HG03135 (cell line): ENCODE results near the gene KAT8.
"Not testable (repeated sequence)": the region's sequence is repeated elsewhere in the genome, so short reads cannot be mapped to it uniquely, and the experiment has no call there.

ENCODE experiments used
- ATAC-seq: cut with Tn5 transposase; IDR thresholded peaks from one replicate; pipeline ENCODE4 v1.9.1; 2021; ENCODE audit warnings: mild to moderate bottlenecking, moderate library complexity; ENCODE audit not compliant: unreplicated experiment

KAT8 gene

DNA sequence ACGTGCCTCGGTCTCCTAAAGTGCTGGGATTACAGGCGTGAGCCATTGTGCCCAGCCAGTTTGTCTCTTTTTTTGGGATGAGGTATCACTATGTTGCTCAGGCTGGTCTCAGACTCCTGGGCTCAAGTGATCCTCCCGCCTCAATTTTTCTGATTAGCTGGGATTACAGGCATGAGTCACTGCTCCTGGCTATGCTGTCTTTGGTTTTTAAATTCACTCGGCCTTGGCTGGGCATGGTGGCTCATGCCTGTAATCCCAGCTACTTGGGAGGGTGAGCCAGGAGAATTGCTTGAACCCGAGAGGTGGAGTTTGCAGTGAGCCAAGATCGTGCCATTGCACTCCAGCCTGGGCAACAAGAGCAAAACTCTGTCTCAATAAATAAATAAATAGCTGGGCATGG is 27.0 kb downstream of the KAT8 start:
- not testable (repeated sequence) for ATAC-seq

DNA sequence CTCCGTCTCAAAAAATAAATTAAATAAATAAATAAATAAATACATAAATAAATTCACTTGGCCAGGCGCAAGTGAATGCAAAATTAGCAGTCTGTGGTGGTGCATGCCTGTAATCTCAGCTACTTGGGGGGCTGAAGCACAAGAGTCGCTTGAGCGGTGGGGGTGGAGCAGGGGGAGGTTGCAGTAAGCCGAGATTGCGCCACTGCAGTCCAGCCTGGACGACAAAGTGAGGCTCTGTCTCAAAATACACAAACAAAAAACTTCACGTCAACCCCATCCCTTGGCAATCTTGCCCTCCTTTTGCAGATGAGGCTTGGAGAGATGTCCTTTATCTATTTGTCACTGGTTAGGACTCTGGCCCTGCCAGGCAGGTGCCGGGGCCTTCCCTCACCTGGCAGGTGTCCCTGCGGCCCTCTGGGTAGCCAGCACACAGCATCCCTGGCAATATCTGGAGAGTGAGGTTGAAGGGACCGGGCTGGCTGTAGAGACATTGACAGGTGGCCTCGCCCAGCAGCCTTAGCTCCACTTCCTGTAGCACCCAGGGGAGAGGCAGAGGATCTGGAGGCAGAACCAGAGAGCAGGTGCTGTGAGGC is 28.0 kb downstream of the KAT8 start:
- no peak for ATAC-seq

DNA sequence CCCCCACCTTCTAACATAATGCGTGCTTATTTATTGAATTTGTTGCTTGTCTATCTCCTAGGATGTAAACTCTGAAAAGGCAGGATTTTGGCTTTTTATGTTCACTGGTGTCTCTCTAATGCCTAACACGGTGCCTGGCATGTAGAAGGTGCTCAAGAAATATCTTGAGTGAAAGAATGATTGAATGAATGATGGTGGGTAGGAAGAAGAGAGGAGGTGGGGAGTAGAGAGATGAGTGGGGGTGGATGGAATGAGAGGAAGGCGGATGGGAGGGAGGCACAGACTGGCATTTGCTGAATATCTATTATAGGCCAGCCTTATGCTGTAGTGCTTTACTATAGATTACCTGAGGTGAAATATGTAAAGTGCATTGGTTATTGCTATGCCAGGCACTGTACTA is 30.1 kb downstream of the KAT8 start:
- no peak for ATAC-seq

DNA sequence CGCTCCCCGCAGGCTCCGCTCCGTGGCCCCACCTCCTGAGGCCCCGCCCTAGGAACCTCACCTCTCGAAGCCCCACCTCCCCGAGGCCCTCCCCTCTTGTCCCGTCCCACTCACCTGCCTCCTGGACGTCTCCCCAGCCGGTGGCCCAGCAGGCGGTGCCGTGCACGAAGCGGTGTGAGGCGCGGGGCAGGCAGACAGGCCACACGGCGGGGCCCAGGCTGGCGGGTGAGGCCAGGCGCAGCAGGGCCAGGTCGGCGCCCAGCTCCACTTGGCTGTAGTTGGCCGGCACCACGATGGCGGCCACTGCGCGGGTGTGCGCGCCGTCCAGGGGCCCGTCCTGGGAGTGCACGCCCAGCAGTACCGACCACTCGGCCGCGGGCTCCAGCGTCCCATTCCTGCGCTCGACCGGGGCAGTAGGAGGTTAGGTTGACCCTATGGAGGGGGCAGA is 30.8 kb downstream of the KAT8 start:
- ATAC-seq = no peak

DNA sequence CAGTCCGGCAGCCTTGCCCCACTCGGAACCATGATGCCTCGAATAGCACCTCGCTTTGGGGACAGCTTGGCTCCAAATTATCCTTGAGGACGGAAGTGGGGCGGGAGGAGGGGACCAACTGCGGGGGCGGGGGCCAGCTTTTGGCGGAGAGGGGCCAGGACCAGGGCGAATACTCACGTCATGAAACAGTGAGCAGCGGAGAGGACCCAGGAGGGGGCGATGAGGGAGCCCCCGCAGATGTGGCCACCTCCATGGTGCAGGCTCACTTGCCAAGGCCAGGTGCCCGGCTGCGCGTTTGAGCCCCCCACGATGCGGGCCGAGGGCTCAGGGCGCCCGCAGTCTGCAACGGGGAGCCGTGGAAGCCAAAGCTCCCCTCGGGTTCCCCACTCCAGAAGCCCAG is 31.4 kb downstream of the KAT8 start:
- ATAC-seq = no peak

DNA sequence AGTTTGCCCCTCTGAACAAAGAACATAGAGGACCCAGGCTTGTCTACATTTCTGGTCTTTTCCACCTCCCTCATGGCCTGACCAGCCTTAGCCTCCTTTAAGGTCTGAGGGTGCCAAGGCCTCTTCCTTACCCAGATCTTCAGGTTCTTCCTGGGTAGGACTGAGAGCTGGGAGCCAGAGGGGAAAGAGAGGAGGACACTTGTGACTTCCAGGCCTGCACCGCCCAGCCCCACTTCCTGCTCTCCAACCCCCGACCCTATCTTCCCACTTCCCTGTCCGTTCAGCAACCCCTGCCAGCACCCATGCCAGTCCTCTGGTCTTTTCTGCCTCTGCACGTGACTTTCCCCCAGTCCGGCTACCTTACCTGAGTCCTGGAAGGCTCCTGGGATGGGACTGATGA is 31.9 kb downstream of the KAT8 start:
- ATAC-seq = no peak

DNA sequence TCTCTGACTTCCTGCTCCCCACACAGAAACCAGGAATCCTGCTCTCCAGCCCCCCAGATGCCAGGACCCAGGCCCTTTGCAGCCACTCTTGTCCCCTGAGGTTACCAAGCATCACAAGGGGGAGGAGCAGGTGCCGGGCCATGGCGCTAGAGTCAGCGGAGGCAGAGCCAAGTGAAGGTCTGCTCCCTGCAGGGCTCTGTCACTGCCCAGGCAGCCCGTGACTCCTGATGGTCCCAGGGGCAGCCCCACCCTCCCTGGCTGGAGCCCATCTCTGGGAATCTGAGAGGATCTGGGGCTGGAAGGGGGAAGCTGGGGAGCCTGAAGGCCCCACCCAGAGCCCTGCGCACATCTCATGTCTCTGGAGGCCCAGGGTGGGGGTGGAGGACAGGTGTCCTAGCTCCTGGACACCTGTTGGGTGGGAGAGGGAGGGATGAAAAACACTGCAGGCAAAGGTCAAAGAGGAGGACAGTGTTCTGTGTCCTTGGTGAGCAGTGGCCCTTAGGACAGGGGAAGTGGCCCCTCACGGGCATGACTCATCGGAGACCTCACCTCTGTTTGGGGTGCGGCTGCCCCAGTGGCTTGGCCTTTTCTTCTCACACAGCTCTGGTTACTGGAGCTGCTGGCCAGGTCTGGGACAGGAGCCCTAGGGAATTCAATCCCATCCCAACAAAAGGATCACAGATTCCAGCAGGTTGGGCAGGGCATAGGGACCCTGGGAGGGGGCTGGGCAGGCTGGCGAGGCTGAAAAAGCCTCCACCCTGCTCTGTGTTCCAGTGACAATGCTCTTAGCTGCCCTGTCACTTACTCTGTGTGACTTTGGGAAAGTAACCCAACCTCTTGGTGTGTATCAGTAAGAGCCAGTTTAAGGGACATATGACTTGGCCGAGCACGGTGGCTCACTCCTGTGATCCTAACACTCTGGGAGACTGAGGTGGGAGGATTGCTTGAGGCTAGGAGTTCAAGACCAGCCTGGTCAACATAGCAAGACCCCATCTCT is 32.7 kb downstream of the KAT8 start, which contains the start of gene PRSS36:
Gene PRSS36, minus strand, starts transcription at position 173 of the 997 bp plus-strand sequence. Its CDS starts 31 bp downstream, at position 142.
- ATAC-seq = no peak

DNA sequence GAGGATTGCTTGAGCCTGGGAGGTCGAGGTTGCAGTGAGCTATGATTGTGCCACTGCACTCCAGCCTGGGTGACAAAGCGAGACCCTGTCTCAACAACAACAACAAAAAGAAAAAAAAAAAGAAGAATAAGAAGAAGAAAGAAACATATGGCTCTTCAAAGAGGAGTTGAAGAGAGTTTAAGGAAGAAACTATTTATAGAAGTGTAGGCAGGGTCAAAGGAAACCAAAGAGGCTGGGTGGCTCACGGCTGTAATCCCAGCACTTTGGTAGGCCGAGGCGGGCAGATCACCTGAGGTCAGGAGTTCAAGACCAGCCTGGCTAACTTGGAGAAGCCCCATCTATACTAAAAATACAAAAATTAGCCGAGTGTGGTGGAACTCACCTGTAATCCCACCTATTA is 33.5 kb downstream of the KAT8 start:
- ATAC-seq = not testable (repeated sequence)

DNA sequence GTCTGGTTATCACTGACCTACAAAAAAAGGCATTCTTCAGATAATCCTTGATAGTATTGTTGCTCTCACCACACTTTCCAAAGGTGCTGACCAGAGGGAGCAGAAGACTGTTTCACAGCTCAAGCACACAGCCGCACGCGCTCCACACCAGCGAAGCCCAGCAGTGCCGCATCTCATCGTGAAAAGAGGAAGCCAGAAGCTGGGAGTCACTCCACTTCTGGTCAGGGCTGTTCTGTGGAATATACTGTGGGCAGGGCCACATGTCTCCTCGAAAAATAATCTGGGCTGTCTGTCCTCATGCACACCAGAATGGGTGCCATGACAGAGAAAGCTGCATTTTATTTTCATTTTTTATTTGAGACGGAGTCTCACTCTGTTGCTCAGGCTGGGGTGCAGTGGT is 39.7 kb downstream of the KAT8 start:
- no peak for ATAC-seq

DNA sequence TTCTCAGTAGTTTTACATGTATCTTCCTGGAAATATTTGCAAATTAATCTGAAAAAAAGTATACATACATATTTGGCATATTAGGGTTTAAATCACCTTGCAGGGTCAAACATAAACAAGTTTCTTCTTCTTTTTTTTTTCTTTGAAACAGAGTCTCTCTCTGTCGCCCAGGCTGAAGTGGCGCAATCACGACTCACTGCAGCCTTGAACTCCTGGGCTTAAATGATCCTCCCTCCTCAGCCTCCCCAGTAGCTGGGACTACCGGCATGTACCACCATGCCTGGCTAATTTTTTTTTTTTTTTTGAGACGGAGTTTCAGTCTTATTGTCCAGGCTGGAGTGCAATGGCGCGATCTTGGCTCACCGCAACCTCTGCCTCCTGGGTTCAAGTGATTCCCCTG is 49.9 kb downstream of the KAT8 start:
- no peak for ATAC-seq

DNA sequence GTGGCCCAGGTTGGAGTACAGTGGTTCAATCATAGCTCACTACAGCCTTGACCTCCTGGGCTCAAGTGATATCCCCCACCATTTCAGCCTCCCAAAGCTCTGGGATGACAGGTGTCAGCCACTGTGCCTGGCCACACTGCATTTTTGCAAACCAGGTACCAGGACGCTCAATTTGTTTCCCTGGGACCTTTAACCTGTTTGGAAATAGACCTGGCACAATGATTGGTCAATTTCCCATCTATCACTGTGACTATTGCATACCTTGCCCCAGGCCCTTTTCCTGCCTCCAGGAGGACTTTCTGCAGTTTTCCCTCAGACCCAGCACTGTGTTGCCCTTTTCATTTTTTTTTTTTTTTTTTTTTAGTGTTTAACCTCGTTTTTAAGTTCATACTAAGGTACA is 51.4 kb downstream of the KAT8 start:
- ATAC-seq = no peak

DNA sequence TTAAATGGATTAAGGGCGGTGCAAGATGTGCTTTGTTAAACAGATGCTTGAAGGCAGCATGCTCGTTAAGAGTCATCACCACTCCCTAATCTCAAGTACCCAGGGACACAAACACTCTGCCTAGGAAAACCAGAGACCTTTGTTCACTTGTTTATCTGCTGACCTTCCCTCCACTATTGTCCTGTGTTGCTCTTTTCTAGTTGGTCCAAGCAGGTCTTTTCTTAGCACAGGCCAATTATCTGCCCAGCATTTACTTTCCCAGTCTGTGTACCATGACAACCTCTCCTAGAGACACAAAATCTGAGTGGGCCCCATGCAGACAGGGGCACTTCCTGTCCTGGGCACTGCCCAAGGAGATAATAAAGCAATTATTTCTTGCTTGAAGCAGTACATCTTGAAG is 52.6 kb downstream of the KAT8 start:
- not testable (repeated sequence) for ATAC-seq

DNA sequence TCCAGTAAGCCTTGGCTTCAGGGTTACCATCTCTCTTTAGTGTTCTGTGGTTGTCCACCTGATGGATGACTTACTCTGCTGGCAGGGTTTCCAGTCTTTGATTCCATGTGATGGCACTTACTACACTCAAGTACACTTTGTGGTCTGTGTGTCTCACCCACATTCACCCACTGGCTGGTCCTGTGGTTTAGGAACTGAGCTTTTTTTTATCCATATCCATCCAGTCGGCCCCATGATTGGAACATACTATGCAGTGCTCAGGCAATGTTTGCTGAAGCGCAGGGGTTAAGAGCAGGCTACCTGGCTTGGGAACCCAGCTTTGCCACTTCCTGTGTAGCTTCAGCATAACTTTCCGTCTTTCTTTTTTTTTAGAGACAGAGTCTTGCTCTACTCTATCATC is 59.7 kb downstream of the KAT8 start:
- no peak for ATAC-seq

DNA sequence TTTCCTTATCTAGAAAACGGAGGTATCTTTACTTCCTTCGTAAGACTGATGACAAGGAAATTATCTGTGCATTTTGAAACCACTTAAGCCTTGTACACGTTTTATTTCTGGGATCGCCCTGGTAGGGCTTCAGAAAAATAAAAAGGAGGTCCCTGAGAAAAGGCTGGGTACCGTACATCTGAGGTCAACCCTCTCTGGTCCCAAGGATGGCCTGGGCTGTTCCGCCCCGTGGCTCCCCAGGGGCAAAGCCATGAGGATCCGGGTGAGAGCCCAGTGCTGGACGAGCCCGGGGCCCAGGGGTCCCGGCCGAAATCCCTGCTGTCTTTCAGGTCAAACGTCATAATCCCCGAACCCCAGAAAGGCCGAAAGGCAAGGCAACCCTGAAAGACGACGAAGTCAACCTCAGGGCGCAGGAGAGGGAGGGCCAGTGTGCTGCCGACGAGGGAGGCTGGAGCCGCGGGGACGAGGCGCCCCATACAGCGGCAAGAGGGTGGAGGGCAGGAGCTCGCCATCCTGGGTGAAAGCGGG is 61.8 kb downstream of the KAT8 start:
- peak; percentile 3 for ATAC-seq

DNA sequence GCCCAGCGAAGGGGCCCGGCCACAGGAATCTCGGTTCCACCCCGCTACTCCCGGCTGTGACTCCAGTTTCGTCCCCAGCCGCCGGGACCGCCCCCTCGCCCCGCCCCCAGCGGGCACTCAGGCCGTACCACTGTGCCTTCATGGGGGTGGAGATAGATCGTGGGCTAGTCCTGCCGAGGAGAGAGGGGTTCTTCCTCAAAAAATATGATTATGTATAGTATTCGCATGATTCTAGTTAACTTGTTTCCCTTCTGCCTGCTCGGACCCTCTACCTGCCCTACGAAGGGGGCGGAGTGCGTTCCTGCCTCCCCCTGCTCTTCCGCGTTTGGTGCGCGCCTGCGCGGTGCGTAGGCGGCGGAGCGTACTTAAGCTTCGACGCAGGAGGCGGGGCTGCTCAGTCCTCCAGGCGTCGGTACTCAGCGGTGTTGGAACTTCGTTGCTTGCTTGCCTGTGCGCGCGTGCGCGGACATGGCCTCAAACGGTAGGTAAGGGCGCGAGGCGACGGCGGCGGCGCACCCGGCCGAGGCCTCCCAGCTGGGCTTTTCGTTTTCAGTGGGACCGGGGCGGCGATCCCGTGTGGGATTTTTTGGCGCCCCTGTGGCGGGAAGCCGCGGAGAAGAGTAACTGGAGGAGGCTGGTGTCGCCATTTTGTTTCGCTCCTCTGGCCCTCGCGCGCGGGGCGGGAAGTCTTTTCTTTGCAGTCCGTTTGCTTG is 62.4 kb downstream of the KAT8 start, which contains the start of gene FUS:
Gene FUS, plus strand, starts transcription at position 393 of the 713 bp plus-strand sequence. Its CDS starts 76 bp downstream, at position 469.
- peak; percentile 53 for ATAC-seq
